Cardiac septum (tissue), 1 donor: ENCODE measurements around the gene TLR2. TPM values are rescaled to one million over a fixed set of nuclear protein-coding genes. Genes with fewer than 3 reads are reported as not detected.

Experiments
- DNase-seq: peaks from one replicate; pipeline ENCODE4 v3.0.0-alpha.2; 2020; ENCODE audit warnings: low spot score
- intact Hi-C: fragments of 100-400 bp; cut with DNase I; formaldehyde crosslinking; loops from one replicate; pipeline ENCODE4 v1.14.0; 2022
- total RNA-seq: library from RNA; stranded (reverse); fragmentation: NEBNext Ultra II Directional; extraction: Animal tissue kit (Norgen Biotek cat#: 25700); gene quantifications from one replicate; pipeline ENCODE4 v1.2.1, GENCODE V29; 2021
- donor health status: DM: no; HTN: no; CAD: no.

The TLR2 gene
- total RNA-seq, 1 donor from 2014 or later: 5.1 TPM

DNA sequence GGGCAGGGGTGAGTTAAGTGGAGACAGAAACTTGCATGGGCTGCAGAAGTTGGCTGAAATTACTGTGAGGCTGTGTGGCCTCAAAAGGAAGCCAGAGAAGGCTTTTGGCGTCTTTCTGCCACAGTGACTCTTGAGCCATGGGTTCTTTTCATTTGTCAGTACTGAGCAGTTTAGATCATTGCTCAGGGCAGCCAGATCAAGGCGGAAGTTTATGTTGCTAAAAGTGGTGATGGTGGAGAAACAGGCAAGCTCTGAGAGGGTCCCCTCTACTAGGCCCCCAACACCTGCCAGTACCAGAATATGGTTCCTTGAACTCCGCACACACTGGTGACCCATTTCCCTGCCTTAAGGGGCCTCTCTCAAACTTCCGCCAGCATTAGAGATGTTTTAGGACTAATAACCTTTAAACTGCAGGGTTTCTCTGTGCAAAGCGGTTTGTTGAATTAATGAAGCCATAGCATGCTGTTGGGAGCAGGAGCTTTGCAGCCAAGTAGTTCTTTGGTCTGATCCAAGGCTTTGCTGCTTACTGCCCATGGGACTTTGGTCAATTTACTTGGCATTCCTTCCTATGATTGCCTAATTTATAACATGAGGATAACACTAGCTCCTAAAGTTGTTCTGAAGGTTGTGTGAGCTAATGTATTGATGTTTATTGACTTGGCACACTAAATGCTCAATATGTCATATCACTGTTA is 41.2 kb downstream of the TLR2 start:
- DNase-seq: no peak

DNA sequence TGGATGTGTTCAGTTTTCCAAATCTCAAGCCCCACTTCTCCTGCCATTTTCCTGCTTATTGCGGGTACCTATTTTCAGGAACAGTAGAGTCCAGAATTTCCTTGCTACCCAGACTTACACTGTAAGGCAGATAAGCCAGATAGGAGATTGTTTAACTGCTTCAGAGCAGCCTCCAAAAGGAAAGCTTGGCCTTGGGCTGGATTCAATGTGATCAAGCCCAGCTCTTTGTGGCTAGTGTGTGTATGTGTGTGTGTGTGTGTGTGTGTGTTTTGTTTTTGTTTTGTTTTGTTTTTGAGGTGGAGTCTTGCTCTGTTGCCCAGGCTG is 41.7 kb downstream of the TLR2 start:
- intact Hi-C loops: no loop called here
- no peak for DNase-seq

More for the DNA sequence above, 41.2 kb downstream of the TLR2 start:
- intact Hi-C loops: no loop called here

DNA sequence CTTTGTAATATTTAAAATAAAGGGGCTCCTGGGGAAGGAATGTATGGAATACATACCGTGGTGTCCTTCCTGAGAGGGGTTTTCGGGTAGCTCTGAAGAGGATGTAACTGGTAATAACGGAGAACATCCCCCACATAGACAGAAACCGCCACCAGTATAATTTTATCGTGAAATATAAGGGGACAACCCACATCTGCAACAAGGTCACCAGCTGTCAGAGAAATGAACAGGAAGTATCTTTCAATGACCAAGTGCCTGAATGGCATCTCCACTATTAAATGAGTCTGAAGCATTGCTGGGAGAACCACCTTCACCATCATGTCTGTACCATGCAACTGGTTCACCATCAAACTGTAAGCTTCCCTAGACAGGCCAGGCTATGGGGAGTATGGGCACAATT is 44.1 kb downstream of the TLR2 start:
- no peak for DNase-seq
- intact Hi-C loops: no loop called here

DNA sequence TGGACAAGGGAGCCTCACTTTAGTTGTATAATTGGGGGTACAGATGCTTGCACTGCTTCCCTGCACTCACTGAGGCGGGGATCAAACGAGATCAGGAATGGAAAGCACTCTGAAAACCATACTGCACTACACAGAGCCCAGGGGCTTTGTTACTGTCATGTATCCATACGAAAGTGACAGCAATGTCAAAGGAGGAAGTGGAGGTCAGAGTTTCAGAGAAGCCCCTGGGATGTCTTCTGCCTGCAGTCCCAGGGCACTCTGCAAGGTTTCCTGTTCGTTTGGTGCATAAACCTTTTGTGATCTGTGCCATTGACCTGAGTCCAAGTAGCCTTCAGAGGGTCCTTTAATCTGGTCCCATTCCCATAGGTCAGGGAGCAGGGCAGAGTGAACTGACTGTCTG is 44.6 kb downstream of the TLR2 start:
- intact Hi-C loops: no loop called here
- no peak for DNase-seq

DNA sequence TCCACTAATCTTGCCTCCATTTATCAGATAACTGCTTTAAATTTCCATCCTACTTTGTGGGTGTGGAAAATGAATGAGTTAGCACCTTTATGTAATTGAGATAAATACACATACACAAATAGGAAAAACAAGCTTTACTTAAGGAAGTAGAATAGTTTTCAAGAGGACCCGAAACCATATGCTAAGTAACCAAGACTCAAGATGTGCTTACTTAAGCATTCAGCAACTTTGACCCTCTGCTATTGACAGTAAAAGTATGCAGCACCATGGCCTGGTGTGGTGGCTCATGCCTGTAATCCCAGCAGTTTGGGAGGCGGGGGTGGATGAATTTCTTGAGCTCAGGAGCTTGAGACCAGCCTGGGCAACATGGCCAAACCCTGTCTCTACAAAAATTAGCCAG is 45.8 kb downstream of the TLR2 start:
- DNase-seq: no peak
- intact Hi-C loops: no loop called here

DNA sequence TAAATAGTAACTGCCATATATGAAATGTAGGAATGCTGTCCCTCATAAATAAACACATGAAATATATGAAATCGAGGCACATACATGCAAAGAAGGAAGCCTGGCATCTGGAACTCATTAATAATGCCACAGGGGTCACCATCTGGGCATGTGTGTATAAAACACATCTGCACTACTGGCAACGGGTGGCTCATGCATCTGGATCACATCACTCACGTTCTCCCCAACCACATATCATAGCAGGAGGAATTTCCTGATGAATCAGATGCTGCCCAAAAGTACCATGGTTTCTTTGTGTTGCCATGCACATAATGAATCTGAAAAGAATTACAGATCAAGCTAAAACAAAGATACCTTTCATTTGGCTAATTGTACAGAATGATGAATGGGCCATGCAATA is 47.2 kb downstream of the TLR2 start:
- intact Hi-C loops: no loop called here
- no peak for DNase-seq

DNA sequence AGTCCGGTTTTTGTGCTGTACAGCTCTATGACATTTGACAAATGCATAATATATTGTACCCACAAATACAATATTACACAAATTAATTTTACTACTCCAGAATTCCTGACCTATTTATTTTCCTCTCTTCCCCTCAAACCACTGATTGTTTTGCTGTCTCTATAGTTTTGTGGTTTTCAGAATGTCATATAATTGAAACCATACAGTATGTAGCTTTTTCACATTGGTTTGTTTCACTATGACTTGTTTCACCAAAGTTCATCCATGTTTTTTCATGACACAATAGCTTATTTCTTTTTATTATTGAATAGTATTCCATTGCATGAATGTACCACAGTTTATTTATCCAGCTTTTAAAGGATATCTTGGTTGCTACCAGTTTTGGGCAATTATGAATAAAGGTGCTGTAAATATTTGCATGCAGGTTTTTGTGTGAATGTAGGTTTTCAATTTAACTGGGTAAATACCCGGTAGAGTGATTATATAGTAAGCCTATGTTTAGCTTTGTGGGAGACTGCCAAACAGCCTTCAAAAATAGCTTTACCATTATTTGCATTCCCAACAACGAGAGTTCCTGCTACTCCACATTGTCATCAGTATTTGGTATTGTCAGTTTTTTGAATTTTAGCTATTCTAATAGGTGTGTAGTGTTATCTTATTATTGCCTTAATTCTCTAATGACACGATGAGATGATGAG is 49.8 kb downstream of the TLR2 start:
- intact Hi-C loops: no loop called here
- DNase-seq: no peak

DNA sequence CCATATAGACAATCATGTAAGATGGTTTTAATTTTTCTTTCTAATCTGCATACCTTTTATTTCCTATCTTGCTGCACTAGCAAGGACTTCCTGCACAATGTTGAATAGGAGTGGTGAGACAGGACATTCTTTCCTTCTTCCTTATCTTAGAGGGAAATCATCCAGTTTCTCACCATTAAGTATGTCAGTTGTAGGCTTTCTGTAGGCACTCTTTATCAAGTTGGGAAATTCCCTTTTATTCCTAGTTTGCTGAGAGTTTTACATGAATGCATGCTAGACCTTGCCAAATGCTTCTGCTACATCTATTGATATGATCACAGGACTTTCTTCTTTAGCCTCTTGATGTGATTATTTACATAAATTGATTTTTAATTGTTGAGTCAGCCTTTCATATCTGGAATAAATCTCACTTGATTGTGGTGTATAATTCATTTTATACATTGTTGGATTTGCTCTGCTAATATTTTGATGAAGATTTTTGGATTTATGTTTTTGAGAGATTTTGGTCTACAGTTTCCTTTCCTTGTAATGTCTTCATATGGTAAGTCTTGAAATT is 51.9 kb downstream of the TLR2 start:
- intact Hi-C loops: no loop called here
- no peak for DNase-seq

DNA sequence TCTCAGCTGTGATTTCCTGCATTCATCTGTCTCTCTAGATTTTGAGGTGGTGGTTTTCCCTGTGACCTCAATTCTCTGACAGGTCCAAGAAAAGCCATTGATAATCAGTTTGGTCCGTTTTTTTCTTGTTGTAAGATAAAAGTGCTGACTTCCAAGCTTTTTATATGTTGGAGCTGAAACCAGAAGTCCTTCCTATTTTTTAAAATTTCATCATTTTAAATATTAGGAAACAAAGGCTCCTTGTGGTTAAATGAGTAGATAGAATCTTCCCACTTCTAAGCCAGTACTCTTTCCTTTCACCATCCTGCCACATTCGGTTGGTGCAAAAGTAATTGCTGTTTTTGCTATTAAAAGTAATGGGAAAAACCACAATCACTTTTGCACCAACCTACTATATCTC is 57.5 kb downstream of the TLR2 start:
- no peak for DNase-seq
- intact Hi-C loops: loop anchor here (10.0 kb wide), 1 partner anchor 397 kb away; the partner anchor contains the start of gene MND1

DNA sequence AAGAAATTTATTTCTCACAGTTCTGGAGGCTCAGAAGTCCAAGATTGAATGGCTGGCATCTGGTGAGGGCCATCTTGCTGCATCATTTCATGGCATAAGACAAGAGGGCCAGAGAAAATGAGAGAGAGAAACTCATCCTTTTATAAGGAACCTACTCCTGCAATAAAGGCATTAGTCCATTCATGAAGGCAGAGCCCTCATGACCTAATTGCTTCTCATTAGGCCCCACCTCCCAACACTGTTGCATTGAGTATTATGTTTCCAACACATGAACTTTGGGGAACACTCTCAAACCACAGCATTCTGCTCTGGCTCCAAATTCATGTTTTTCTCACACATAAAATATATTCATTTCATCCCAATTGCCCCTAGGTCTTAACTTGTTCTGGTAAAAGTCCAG is 61.6 kb downstream of the TLR2 start:
- intact Hi-C loops: loop anchor here (5.0 to 10.0 kb wide), 2 partner anchors 108 to 401 kb away; partner anchors contain the start of gene MND1
- no peak for DNase-seq

DNA sequence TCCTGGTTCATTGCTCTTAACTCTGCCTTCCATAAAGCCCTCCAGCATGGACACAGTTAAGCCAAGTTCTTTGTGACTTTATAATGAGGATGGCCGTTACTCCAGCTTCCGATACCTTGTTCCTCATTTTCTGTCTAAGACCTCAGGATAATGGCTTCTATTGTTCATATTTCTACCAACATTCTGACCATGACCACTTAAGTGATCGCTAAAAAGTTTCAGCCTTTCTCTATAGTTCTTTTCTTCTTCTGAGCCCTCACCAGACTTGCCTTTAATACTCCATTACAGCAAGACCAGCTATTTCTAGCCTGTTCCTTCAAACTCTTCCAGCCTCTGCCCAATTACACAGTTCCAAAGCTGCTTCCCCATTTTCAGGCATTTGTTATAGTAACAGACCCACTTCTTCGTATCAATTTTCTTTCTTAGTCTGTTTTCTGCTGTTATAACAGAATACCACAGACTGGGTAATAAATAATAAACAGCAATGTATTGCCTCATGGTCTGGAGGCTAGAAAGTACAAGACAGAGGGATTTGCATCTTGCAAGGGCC is 63.4 kb downstream of the TLR2 start:
- no peak for DNase-seq
- intact Hi-C loops: loop anchor here (5.0 to 10.0 kb wide), 2 partner anchors 110 to 403 kb away; partner anchors contain the start of gene MND1

DNA sequence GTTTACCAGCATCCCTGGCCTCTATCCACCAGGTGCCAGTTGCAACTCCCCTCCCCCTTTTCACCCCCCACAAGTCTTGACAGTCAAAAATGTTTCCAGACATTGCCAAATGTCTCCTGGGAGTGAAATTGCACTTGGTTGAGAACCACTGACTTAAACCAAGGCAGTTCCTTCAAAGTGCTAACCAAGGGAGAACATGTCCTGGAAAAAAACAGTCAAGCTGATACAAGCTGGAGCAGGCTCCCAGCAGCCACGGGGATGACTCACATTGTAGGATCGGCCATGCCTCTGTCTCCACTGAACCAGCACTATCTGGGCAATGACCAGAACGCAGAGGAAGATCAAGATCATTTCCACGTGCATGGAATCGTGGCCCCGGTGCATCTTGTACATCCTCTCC is 64.3 kb downstream of the TLR2 start:
- intact Hi-C loops: loop anchor here (5.0 to 10.0 kb wide), 2 partner anchors 111 to 404 kb away; partner anchors contain the start of gene MND1
- no peak for DNase-seq

DNA sequence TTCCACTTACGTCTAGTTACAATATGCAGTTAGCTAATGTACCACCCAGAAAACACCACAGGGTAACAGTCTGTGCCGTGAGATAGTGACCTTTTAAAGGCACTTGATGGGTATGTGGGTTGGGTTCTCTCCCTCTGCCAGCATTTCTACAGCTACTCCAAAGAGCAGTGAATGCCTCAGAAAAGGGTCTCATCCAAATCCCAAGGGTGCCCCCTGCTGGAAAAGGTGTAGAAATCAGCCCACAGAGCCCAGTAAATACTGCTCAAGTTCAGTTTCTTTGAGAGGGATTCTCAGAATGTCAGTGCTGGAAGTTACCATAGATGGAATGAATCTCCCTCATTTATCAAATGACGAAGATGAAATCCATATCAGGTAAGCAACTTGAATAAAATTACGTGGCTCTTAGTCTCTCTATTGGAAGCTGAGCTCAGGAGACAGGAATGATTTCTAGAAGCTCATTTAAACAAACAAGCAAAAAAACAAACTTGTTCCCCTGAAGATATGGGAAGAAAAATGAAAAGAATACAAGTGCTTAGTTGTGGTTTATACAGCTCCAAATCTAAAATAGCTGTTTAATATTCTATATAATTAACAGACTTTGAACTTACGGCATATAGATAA is 66.2 kb downstream of the TLR2 start:
- intact Hi-C loops: loop anchor here (10.0 kb wide), 1 partner anchor 316 kb away; no protein-coding TSS in a partner anchor
- DNase-seq: no peak

DNA sequence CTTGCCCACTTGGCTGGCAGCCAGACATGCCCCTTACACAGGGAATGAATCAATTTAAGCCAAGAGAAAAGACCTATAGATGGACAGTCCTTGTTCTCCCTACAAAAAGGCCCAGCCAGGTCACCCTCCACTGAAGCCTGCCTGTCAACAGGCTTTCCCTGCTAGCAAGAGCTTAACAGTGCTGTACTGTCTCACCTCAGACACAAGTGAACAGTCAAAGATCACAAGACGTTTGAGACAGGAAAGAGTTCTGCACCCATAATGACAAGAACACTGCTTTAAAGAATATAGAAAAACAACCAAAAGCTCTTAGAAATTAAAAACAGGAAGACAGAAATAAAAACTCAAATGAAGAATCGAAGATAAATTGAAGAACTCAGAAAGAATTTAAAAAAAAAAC is 71.1 kb downstream of the TLR2 start:
- DNase-seq: no peak
- intact Hi-C loops: loop anchor here (10.0 kb wide), 1 partner anchor 320 kb away; no protein-coding TSS in a partner anchor

Other genes with a start within 250 kb of the TLR2 start
- gene TMEM131L, start 217.9 kb upstream of the TLR2 start, total RNA-seq: 21.2 TPM
- gene RNF175, start 75.7 kb downstream of the TLR2 start, total RNA-seq: 1.00 TPM
- 2.1 TPM for gene SFRP2, start 104.8 kb downstream of the TLR2 start, total RNA-seq